ENCODE data around the gene PXDN. TPM values are rescaled to one million over a fixed set of nuclear protein-coding genes. Genes with fewer than 3 reads are reported as not detected.

The PXDN gene
- total and polyA plus RNA-seq, 10 of the 15 experiments (the other 5 are each of a cell fraction or from before 2014, with no cell fraction given): 0.12 to 0.69 (median 0.23) TPM; not detected in 5

- no peak overlapping the region for H2AFZ ChIP-seq (ENCODE audit: control insufficient read depth, low read depth, low read length)
- no peaks in the 10 kb centered on the region for H3K27me3 ChIP-seq (replicated peaks in 1 of 2; ENCODE audit: control insufficient read depth in 2 of 2, insufficient read depth in 2 of 2, low read length in 1 of 2)
- BruUV-seq (replicated peaks): no TSS peak
- no peak for TF ChIP-seq EGR1 (IDR thresholded peaks at IDR 0.05; ENCODE audit: borderline replicate concordance in 1 of 2, low read depth in 2 of 2, low read length in 2 of 2)
- TF ChIP-seq EP300 (IDR thresholded peaks at IDR 0.05; ENCODE audit: borderline replicate concordance in 1 of 2, control insufficient read depth in 1 of 2, low read depth in 2 of 2, low read length in 2 of 2): no peak
- TF ChIP-seq ZBED1 (IDR thresholded peaks at IDR 0.05; ENCODE audit: borderline replicate concordance): no peak
- TF ChIP-seq PBX3 (IDR thresholded peaks at IDR 0.05; ENCODE audit: insufficient replicate concordance, low read depth, low read length): no peak
- no peak for TF ChIP-seq POLR2A (IDR thresholded peaks at IDR 0.05; ENCODE audit: low read depth, low read length)
- TF ChIP-seq PML (IDR thresholded peaks at IDR 0.05; ENCODE audit: low read length): no peak
- TF ChIP-seq CBX5 (IDR thresholded peaks at IDR 0.05; ENCODE audit: low read depth): no peak
- no peak for TF ChIP-seq SUZ12 (IDR thresholded peaks at IDR 0.05; ENCODE audit: unreplicated experiment)
- TF ChIP-seq, protein P1, sequence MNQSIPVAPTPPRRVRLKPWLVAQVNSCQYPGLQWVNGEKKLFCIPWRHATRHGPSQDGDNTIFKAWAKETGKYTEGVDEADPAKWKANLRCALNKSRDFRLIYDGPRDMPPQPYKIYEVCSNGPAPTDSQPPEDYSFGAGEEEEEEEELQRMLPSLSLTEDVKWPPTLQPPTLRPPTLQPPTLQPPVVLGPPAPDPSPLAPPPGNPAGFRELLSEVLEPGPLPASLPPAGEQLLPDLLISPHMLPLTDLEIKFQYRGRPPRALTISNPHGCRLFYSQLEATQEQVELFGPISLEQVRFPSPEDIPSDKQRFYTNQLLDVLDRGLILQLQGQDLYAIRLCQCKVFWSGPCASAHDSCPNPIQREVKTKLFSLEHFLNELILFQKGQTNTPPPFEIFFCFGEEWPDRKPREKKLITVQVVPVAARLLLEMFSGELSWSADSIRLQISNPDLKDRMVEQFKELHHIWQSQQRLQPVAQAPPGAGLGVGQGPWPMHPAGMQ (IDR thresholded peaks at IDR 0.05; ENCODE audit: borderline replicate concordance): no peak
- TF ChIP-seq RB1 (IDR thresholded peaks at IDR 0.05; ENCODE audit: borderline replicate concordance): no peak
- TF ChIP-seq PKNOX1 (IDR thresholded peaks at IDR 0.05): no peak
- no peak for TF ChIP-seq ZSCAN29 (IDR thresholded peaks at IDR 0.05)
- no peak for TF ChIP-seq BHLHE40 (IDR thresholded peaks at IDR 0.05; ENCODE audit: borderline replicate concordance in 1 of 2, low read depth in 2 of 2, low read length in 1 of 2)
- TF ChIP-seq IKZF1 (conservative IDR thresholded peaks at IDR 0.05): no peak
- TF ChIP-seq MYB (IDR thresholded peaks at IDR 0.05; ENCODE audit: borderline replicate concordance, low read depth, low read length): no peak
- no peak for TF ChIP-seq RCOR1 (conservative IDR thresholded peaks at IDR 0.05; ENCODE audit: low read depth, low read length)
- TF ChIP-seq RFX5 (IDR thresholded peaks at IDR 0.05; ENCODE audit: low read depth, low read length): no peak
- no peak for TF ChIP-seq E2F8 (IDR thresholded peaks at IDR 0.05; ENCODE audit: low read depth, partially characterized antibody)
- H3K4me2 ChIP-seq (ENCODE audit: control insufficient read depth, insufficient read depth): no peak overlapping the region
- no peaks in the 10 kb centered on the region for H3K4me1 ChIP-seq (ENCODE audit: control insufficient read depth, insufficient read depth, low read length)
- H3K9me3 ChIP-seq (replicated peaks; ENCODE audit: control insufficient read depth, insufficient read depth, low read length): no peaks in the 10 kb centered on the region; the same call in 2 of the 3 replicates
- no peaks in the 10 kb centered on the region for H4K20me1 ChIP-seq (ENCODE audit: control insufficient read depth, insufficient read depth)
- no peak overlapping the region for H3K9ac ChIP-seq (ENCODE audit: control insufficient read depth, insufficient read depth, low read length)
- RAD21 ChIA-PET (ENCODE audit: unreplicated experiment): no interaction called here
- POLR2A ChIA-PET: no interaction called here
- ATAC-seq (no peak), DNase-seq (ENCODE audit: low read depth, low spot score) (no peak), FAIRE-seq (no peak)
- no peak overlapping the region for H3K27ac ChIP-seq (ENCODE audit: control insufficient read depth, insufficient read depth)
- in situ Hi-C loops (cut with MboI): no loop called here
- 48% methylated on average over 21 of the region's 21 CpGs for WGBS (ENCODE audit: insufficient coverage, insufficient replicate concordance, low lambda C conversion rate, missing lambda C conversion rate)
- SMC1A ChIA-PET (ENCODE audit: uncharacterized antibody, unreplicated experiment): no interaction called here
- intact Hi-C loops (cut with micrococcal nuclease; ENCODE audit: unreplicated experiment): no loop called here
- no peaks in the 10 kb centered on the region for H3K36me3 ChIP-seq (ENCODE audit: control insufficient read depth in 2 of 2, insufficient read depth in 2 of 2, low read length in 1 of 2)
- H3K4me3 ChIP-seq: no peak overlapping the region
- CTCF ChIA-PET: no interaction called here
- H3K79me2 ChIP-seq (ENCODE audit: control insufficient read depth, insufficient read depth, low read length): no peaks in the 10 kb centered on the region
These were observed 160.2 kb downstream of the PXDN start for GRCh38 chr2:1584051-1584531.

Measured in GM12878 (cell line).